SK-N-SH (cell line): ENCODE results near the gene SLC39A9. TPM values are rescaled to one million over a fixed set of nuclear protein-coding genes. Genes with fewer than 3 reads are reported as not detected.
A peak's percentile ranks its signal among the peaks of the same experiment; 100 is the strongest.

Source experiments
- CTCF ChIA-PET: fragments of 300-600, 350-600 bp; formaldehyde crosslinking; extraction: SDS; loops from one replicate; lab custom pipeline; 2021; lab: Yijun Ruan, JAX
- POLR2A ChIA-PET: fragments of 350-600 bp; sonication (Branson Sonifier 250); formaldehyde crosslinking; extraction: SDS; loops from one replicate; lab custom pipeline; 2020; ENCODE audit warnings: antibody characterized with exemption, inconsistent platforms; lab: Yijun Ruan, JAX
- DNase-seq: peaks from one replicate; pipeline ENCODE4 v3.0.0; 2012
- H2AFZ ChIP-seq: fragments of 200-600 bp; sonication (generic); 2 replicates; pipeline ENCODE4 v1.8.1; 2016; ENCODE audit warnings: antibody characterized with exemption, mild to moderate bottlenecking, low read depth
- H3F3A ChIP-seq: fragments of 200-600 bp; sonication (generic); replicated peaks from 2 replicates; pipeline ENCODE3; 2016; ENCODE audit warnings: antibody characterized with exemption, mild to moderate bottlenecking; ENCODE audit not compliant: insufficient read depth
- H3K27ac ChIP-seq, 2 experiments: fragments of 200-500 bp in 1 of 2; fragments of 200-600 bp in 1 of 2; sonication (Bioruptor generic) in 1 of 2; sonication (generic), shearing (Covaris generic) in 1 of 2; 2 replicates each; pipeline versions ENCODE4 v1.5.1 to v1.6.1; 2014 to 2016; ENCODE audit warnings: low read depth in 2 of 2, inconsistent platforms in 1 of 2, low read length in 1 of 2, mild to moderate bottlenecking in 1 of 2, mixed read lengths in 1 of 2
- H3K27me3 ChIP-seq: fragments of 200-600 bp; sonication (generic), shearing (Covaris generic); 2 replicates; pipeline ENCODE4 v1.6.1; 2016; ENCODE audit warnings: mixed run types; ENCODE audit not compliant: insufficient read depth
- H3K36me3 ChIP-seq, 2 experiments: fragments of 200-500 bp in 1 of 2; fragments of 200-600 bp in 1 of 2; sonication (Bioruptor generic) in 1 of 2; sonication (generic) in 1 of 2; replicated peaks in 1 of 2; 2 replicates each; pipeline versions ENCODE3 to v1.5.1; 2014 to 2016; ENCODE audit warnings: low read length in 1 of 2, mild to moderate bottlenecking in 1 of 2; ENCODE audit not compliant: insufficient read depth in 2 of 2, control insufficient read depth in 1 of 2
- H3K4me1 ChIP-seq, 2 experiments: fragments of 200-500 bp in 1 of 2; fragments of 200-600 bp in 1 of 2; sonication (Bioruptor generic) in 1 of 2; sonication (generic), shearing (Covaris generic) in 1 of 2; 2 replicates each; pipeline versions ENCODE4 v1.5.1 to v1.6.1; 2014 to 2016; ENCODE audit warnings: low read depth in 1 of 2, low read length in 1 of 2, mixed run types in 1 of 2; ENCODE audit not compliant: insufficient read depth in 2 of 2, control insufficient read depth in 1 of 2
- H3K4me2 ChIP-seq: fragments of 200-600 bp; sonication (generic), shearing (Covaris generic); 2 replicates; pipeline ENCODE4 v1.6.1; 2017; ENCODE audit warnings: mixed run types
- H3K4me3 ChIP-seq, 2 experiments: fragments of 200-500 bp in 1 of 2; fragments of 200-600 bp in 1 of 2; sonication (Bioruptor generic) in 1 of 2; sonication (generic), shearing (Covaris generic) in 1 of 2; 2 replicates each; pipeline versions ENCODE4 v1.5.1 to v1.8.1; 2014 to 2016; ENCODE audit warnings: low read depth in 2 of 2, inconsistent platforms in 1 of 2, low read length in 1 of 2, mild to moderate bottlenecking in 1 of 2, mixed read lengths in 1 of 2, moderate library complexity in 1 of 2
- H3K79me2 ChIP-seq: fragments of 200-600 bp; sonication (generic); 2 replicates; pipeline ENCODE4 v1.8.1; 2017; ENCODE audit warnings: mild to moderate bottlenecking; ENCODE audit not compliant: insufficient read depth
- H3K9ac ChIP-seq: fragments of 200-600 bp; sonication (generic); 2 replicates; pipeline ENCODE4 v1.6.1; 2017; ENCODE audit warnings: mixed run types
- H3K9me2 ChIP-seq: fragments of 200-600 bp; sonication (generic); 2 replicates; pipeline ENCODE4 v1.6.1; 2017; ENCODE audit warnings: mixed run types
- H3K9me3 ChIP-seq: fragments of 200-600 bp; sonication (generic); 2 replicates; pipeline ENCODE4 v1.6.1; 2017; ENCODE audit warnings: mixed run types, mild to moderate bottlenecking, moderate library complexity
- H4K20me1 ChIP-seq: fragments of 200-600 bp; sonication (generic); 2 replicates; pipeline ENCODE4 v1.6.1; 2017; ENCODE audit warnings: mild to moderate bottlenecking, mixed run types; ENCODE audit not compliant: insufficient read depth
- CHD2 ChIP-seq: fragments of 150-350 bp; IDR thresholded peaks from 2 replicates; pipeline ENCODE4 v1.6.1; 2018; ENCODE audit warnings: low read length; ENCODE audit not compliant: partially characterized antibody
- GABPA ChIP-seq: IDR thresholded peaks from 2 replicates; pipeline ENCODE4 v1.4.0; 2012; ENCODE audit warnings: low read depth, mild to moderate bottlenecking
- MXI1 ChIP-seq: IDR thresholded peaks from 2 replicates; pipeline ENCODE4 v1.6.1; 2012; ENCODE audit warnings: mild to moderate bottlenecking, low read depth, low read length, improper control_type of control experiment
- REST ChIP-seq: IDR thresholded peaks from 2 replicates; pipeline ENCODE4 v1.6.1; 2012; ENCODE audit warnings: mild to moderate bottlenecking, low read depth, low read length, moderate library complexity
- SMC3 ChIP-seq: IDR thresholded peaks from 2 replicates; pipeline ENCODE4 v1.6.1; 2012; ENCODE audit warnings: low read depth, low read length, improper control_type of control experiment
- TAF1 ChIP-seq: IDR thresholded peaks from 2 replicates; pipeline ENCODE4 v1.6.1; 2012; ENCODE audit warnings: low read depth, mild to moderate bottlenecking, low read length, moderate library complexity, borderline replicate concordance
- TCF12 ChIP-seq: IDR thresholded peaks from 2 replicates; pipeline ENCODE4 v1.4.0; 2012
- USF2 ChIP-seq: fragments of 150-350 bp; IDR thresholded peaks from 2 replicates; pipeline ENCODE4 v1.6.1; 2017; ENCODE audit warnings: antibody characterized with exemption, low read length, low read depth, borderline replicate concordance
- WGBS: methylation state at CpG from one replicate; pipeline ENCODE4 v1.1.6; 2017; ENCODE audit warnings: low lambda C conversion rate; 5-methylcytosine and 5-hydroxymethylcytosine counted together
- polyA plus RNA-seq, 3 experiments: library from polyadenylated mRNA; depleted of rRNA; stranded (reverse); fragments of >200 nt; gene quantifications; 2 replicates each; pipeline ENCODE4 v1.2.3, GENCODE V29; 2012

Gene SLC39A9
- polyA plus RNA-seq, 1 of the 3 experiments (the other 2 are of a cell fraction) = 39.8 TPM

GRCh38 chr14:69500096-69500495, 101.6 kb downstream of the SLC39A9 start (continued):
- no peak for TF ChIP-seq TAF1
- no peak for TF ChIP-seq CHD2
- TF ChIP-seq TCF12 = no peak

GRCh38 chr14:69500736-69501135, 102.2 kb downstream of the SLC39A9 start:
- no peaks in the 10 kb centered on the region for H3K36me3 ChIP-seq
- H3K79me2 ChIP-seq = no peaks in the 10 kb centered on the region
- ChIA-PET POLR2A (no interaction called here), CTCF (interaction anchor here (1.1 to 1.9 kb wide), 3 partner anchors 21 to 74 kb away, joined by 4 to 7 read pairs (median 4); partner anchors contain the start of gene CCDC177)
- H3K4me3 ChIP-seq = no peak overlapping the region
- H3F3A ChIP-seq = no peaks in the 10 kb centered on the region
- H3K27me3 ChIP-seq = no peaks in the 10 kb centered on the region
- H3K9ac ChIP-seq = no peak overlapping the region
- no peaks in the 10 kb centered on the region for H3K9me2 ChIP-seq
- WGBS = 83% methylated on average over 2 of the region's 4 CpGs
- H3K9me3 ChIP-seq = no peaks in the 10 kb centered on the region
- no peaks in the 10 kb centered on the region for H4K20me1 ChIP-seq
- DNase-seq = peak; percentile 54
- H3K4me2 ChIP-seq = no peak overlapping the region
- H3K27ac ChIP-seq = no peak overlapping the region; a peak in 1 of 4 replicates
- no peak overlapping the region for H2AFZ ChIP-seq
- no peak for TF ChIP-seq GABPA
- TF ChIP-seq USF2 = no peak
- no peak for TF ChIP-seq TAF1
- TF ChIP-seq SMC3 = no peak
- H3K4me1 ChIP-seq = peaks cover 0 to 43% of the 10 kb centered on the region in 2 experiments; a peak in 2 of 4 replicates

GRCh38 chr14:69501423-69501838, 102.9 kb downstream of the SLC39A9 start:
- H3K79me2 ChIP-seq = no peaks in the 10 kb centered on the region
- H3K36me3 ChIP-seq = no peaks in the 10 kb centered on the region
- CTCF ChIA-PET = interaction anchor here (1.4 to 5.2 kb wide), 3 partner anchors 9 to 73 kb away, joined by 4 to 40 read pairs (median 7); partner anchors contain the start of gene CCDC177
- H3K9me3 ChIP-seq = no peaks in the 10 kb centered on the region
- H3K27me3 ChIP-seq = no peaks in the 10 kb centered on the region
- H2AFZ ChIP-seq = no peak overlapping the region
- WGBS = 64% methylated on average over 4 of the region's 4 CpGs
- no peaks in the 10 kb centered on the region for H3K9me2 ChIP-seq
- H3K4me3 ChIP-seq = no peak overlapping the region
- DNase-seq = peak; percentile 57
- H3K4me1 ChIP-seq = peaks cover 0 to 44% of the 10 kb centered on the region in 2 experiments; a peak in 2 of 4 replicates
- POLR2A ChIA-PET = no interaction called here
- H4K20me1 ChIP-seq = no peaks in the 10 kb centered on the region
- no peaks in the 10 kb centered on the region for H3F3A ChIP-seq
- H3K27ac ChIP-seq = peak overlapping the region in 1 of 2 experiments; percentile 50; a peak in 2 of 4 replicates
- TF ChIP-seq MXI1 (peak; percentile 26; the same call in 1 of the 2 replicates), REST (no peak)
- no peak overlapping the region for H3K4me2 ChIP-seq
- H3K9ac ChIP-seq = no peak overlapping the region
